ENCODE measurements around the gene CEACAM4. TPM values are rescaled to one million over a fixed set of nuclear protein-coding genes. Genes with fewer than 3 reads are reported as not detected.

Gene CEACAM4
- total and polyA plus RNA-seq, 2 of the 8 experiments (the other 6 are each of a cell fraction or from before 2014, with no cell fraction given), result not detected

DNA sequence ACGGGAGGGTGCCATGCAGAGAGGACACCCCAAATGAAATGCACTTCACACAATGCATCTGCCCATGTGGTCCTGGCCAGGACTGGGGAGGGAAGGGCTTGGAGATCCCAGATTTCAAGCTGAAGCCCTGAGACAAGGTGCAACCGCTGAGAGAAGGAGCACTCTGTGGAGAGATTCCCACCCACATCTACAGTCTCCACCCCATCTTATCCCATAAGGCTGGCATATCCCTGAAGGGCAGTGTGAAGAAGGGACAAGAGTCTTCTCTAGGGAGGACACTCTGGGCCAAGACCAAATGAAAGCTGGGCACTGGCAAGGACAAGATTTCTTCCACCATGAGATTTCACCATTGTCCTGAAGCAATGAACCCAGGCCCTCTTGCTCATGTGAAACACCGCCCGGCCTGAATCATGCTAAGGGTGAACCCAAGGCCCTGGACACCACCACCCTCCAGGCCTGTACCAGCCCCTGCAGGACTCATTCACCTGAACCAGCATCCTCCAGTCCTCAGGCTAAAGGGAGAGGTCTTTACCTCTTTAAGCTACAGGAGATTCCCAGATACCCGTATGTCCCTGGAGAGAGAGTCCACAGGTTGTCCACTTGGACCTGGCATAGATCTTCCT, 20.5 kb downstream of the CEACAM4 start:
- H3K27ac ChIP-seq (ENCODE audit: low read depth, low read length), result no peak overlapping the region
- CTCF ChIA-PET (ENCODE audit: partially characterized antibody), result interaction anchor here (0.8 to 1.0 kb wide), 2 partner anchors 9 to 12 kb away, joined by 3 to 4 read pairs; no protein-coding TSS in a partner anchor
- no peak overlapping the region for H3K56ac ChIP-seq (replicated peaks; ENCODE audit: insufficient read length, low read depth, low read length)
- H2BK15ac ChIP-seq (ENCODE audit: low read length), result no peak overlapping the region
- no peak overlapping the region for H2BK5ac ChIP-seq (ENCODE audit: low read depth, low read length)
- TF ChIP-seq RFX5 (IDR thresholded peaks at IDR 0.05; ENCODE audit: borderline replicate concordance, low read depth, low read length) (no peak), BRCA1 (IDR thresholded peaks at IDR 0.05; ENCODE audit: low read depth, low read length) (no peak), SP1 (IDR thresholded peaks at IDR 0.05; ENCODE audit: low read depth, low read length) (no peak), FOSL1 (IDR thresholded peaks at IDR 0.05; ENCODE audit: insufficient read depth, low read depth, low read length) (no peak), GABPA (IDR thresholded peaks at IDR 0.05; ENCODE audit: borderline replicate concordance, insufficient read depth, low read length) (no peak), CBX5 (IDR thresholded peaks at IDR 0.05; ENCODE audit: low read depth, low read length) (no peak)
- H3K9ac ChIP-seq (replicated peaks in 1 of 4; ENCODE audit: extremely low read depth in 1 of 4, low read depth in 3 of 4, low read length in 3 of 4), result no peak overlapping the region
- H3K23ac ChIP-seq (ENCODE audit: insufficient read length), result no peak overlapping the region
- no peaks in the 10 kb centered on the region for H3K23me2 ChIP-seq (ENCODE audit: low read depth, low read length)
- DNase-seq (ENCODE audit: low read depth in 1 of 2, low spot score in 2 of 2), result no peak
- no peak overlapping the region for H3K18ac ChIP-seq (ENCODE audit: extremely low read depth, low read length)
- H2AK5ac ChIP-seq (ENCODE audit: low read depth, low read length), result no peak overlapping the region
- H3K4me1 ChIP-seq (replicated peaks in 1 of 4; ENCODE audit: control insufficient read depth in 3 of 4, insufficient read depth in 4 of 4, low read length in 3 of 4), result no peaks in the 10 kb centered on the region
- no peak overlapping the region for H3K4me2 ChIP-seq (ENCODE audit: insufficient read depth in 1 of 2, low read depth in 2 of 2, low read length in 2 of 2)
- no peak overlapping the region for H2BK20ac ChIP-seq (ENCODE audit: low read length)
- H2BK12ac ChIP-seq (ENCODE audit: low read depth, low read length), result no peak overlapping the region
- no peaks in the 10 kb centered on the region for H3K79me2 ChIP-seq (ENCODE audit: control insufficient read depth in 1 of 2, insufficient read depth in 2 of 2, low read length in 2 of 2)
- H4K5ac ChIP-seq (ENCODE audit: insufficient read length, low read depth, low read length), result no peak overlapping the region
- no peaks in the 10 kb centered on the region for H3K79me1 ChIP-seq (ENCODE audit: low read depth, low read length)
- H3K4ac ChIP-seq (replicated peaks; ENCODE audit: insufficient read length, low read depth, low read length), result no peak overlapping the region
- H3K36me3 ChIP-seq (ENCODE audit: control insufficient read depth in 2 of 4, insufficient read depth in 4 of 4, low read length in 3 of 4), result no peaks in the 10 kb centered on the region
- no peak overlapping the region for H4K91ac ChIP-seq (replicated peaks; ENCODE audit: insufficient read length, low read length)
- H3K4me3 ChIP-seq (ENCODE audit: extremely low read depth in 1 of 4, insufficient read depth in 2 of 4, low read depth in 3 of 4, low read length in 4 of 4), result no peak overlapping the region
- no peak overlapping the region for H4K8ac ChIP-seq (ENCODE audit: extremely low read depth, insufficient read depth, low read length)
- WGBS, 2 experiments (ENCODE audit: extremely low coverage in 1 of 2, insufficient coverage in 1 of 2, insufficient read length in 1 of 2, insufficient replicate concordance in 2 of 2, low coverage in 1 of 2, low lambda C conversion rate in 2 of 2, missing lambda C conversion rate in 1 of 2), result 77% methylated on average over 5 of the region's 5 CpGs; no CpG with 5 or more reads in 1 of the 2 experiments
- no peaks in the 10 kb centered on the region for H4K20me1 ChIP-seq (replicated peaks in 1 of 2; ENCODE audit: control insufficient read depth in 1 of 2, insufficient read depth in 2 of 2, low read length in 2 of 2)
- no peaks in the 10 kb centered on the region for H3K27me3 ChIP-seq (replicated peaks in 1 of 4; ENCODE audit: control insufficient read depth in 3 of 4, extremely low read depth in 1 of 4, insufficient read depth in 3 of 4, low read length in 3 of 4)
- no peak overlapping the region for H2AFZ ChIP-seq (ENCODE audit: low read length)
- H2BK120ac ChIP-seq (replicated peaks; ENCODE audit: low read depth, low read length), result no peak overlapping the region
- no peak overlapping the region for H3K14ac ChIP-seq (ENCODE audit: insufficient read length)
- peaks cover 53 to 67% of the 10 kb centered on the region in 2 experiments for H3K9me3 ChIP-seq (ENCODE audit: insufficient read depth in 2 of 2, low read depth in 1 of 2, low read length in 1 of 2)
- POLR2A ChIA-PET (ENCODE audit: partially characterized antibody), result no interaction called here
- FAIRE-seq, result no peak
